ENCODE measurements around the gene FHIT.

Gene FHIT

DNA sequence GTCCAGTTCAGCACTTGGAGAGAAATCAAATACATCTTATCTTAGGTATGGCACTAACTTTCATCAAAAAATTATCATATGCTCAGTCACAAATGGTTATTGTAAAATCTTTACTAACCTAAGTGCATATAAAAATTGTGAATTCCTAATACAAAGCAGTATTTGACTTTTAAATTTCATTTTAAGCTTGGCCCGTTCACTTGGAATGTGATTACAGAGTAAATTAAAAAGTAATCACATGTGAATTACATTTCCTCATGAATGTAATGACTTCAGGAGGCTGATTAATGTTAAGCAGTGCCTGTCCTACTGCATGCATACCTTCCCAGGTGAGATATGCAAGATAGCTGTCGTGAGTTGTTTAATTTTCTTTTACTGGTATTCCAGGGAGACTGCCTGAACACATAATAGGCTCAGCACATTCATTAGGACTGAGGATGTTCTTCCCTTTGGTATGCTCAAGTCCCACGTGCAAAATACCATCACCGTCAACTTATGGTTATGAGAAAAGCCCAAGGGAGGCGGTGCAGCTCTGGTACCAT lies 1053.0 kb downstream of the FHIT start:
- no peak overlapping the region for H3K27ac ChIP-seq (ENCODE audit: low read depth, low read length)

DNA sequence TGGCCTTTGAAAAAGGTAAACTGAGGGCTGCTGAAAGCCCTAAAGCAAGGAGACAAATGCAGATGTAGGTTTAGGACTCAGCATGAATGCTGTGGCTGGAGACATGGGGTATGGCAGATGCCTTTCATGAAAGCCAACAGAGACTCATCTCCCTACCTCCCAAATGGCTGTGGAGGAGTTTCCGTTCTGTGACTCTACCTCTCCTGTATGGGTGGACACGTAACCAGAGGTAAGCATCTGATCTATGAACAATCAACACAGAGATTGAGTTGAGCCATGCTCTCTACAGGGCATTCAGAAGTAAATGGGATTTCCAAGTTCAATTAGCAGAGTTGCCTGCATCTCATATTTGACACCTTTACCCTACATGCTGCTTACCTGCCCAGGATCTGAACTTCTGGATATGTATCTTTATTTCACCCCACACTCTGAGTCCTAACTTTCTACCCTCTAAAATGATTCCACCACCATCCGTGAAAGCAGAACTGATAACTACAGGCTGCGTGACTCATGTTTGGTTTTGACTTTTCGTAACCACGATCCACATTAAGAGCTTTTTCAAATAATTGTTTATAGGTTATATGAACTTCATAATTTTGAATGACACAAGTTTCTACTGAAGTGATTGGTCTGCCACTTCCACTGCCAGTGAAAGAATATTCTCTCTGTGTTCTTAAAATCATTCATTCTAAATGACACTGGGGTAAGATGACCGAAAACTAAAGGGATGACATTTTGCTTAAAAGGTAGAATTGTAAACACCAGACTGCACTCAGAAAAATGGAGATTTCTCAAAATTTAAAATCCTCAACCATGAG lies 1058.7 kb downstream of the FHIT start:
- no peaks in the 10 kb centered on the region for H3K27me3 ChIP-seq (ENCODE audit: control insufficient read depth in 1 of 2, insufficient read depth in 2 of 2, low read length in 2 of 2)
- no peaks in the 10 kb centered on the region for H3K9me3 ChIP-seq (ENCODE audit: control insufficient read depth in 1 of 2, low read length in 2 of 2)
- H3K27ac ChIP-seq (ENCODE audit: low read depth, low read length): no peak overlapping the region
- H3K36me3 ChIP-seq (ENCODE audit: control insufficient read depth in 1 of 2, insufficient read depth in 2 of 2, low read length in 2 of 2): no peaks in the 10 kb centered on the region
- H3K9ac ChIP-seq (ENCODE audit: low read depth in 1 of 2, low read length in 2 of 2): no peak overlapping the region
- no peak overlapping the region for H3K4me3 ChIP-seq (ENCODE audit: low read depth in 1 of 2, low read length in 2 of 2)
- H3K4me1 ChIP-seq (ENCODE audit: control insufficient read depth in 1 of 2, insufficient read depth in 2 of 2, low read length in 2 of 2): no peaks in the 10 kb centered on the region

More for the DNA sequence above, 1053.0 kb downstream of the FHIT start:
- no peaks in the 10 kb centered on the region for H3K9me3 ChIP-seq (ENCODE audit: control insufficient read depth in 1 of 2, low read length in 2 of 2)
- no peaks in the 10 kb centered on the region for H3K36me3 ChIP-seq (ENCODE audit: control insufficient read depth in 1 of 2, insufficient read depth in 2 of 2, low read length in 2 of 2)
- no peaks in the 10 kb centered on the region for H3K4me1 ChIP-seq (ENCODE audit: control insufficient read depth in 1 of 2, insufficient read depth in 2 of 2, low read length in 2 of 2)
- H3K9ac ChIP-seq (ENCODE audit: low read depth in 1 of 2, low read length in 2 of 2): no peak overlapping the region
- H3K4me3 ChIP-seq (ENCODE audit: low read depth in 1 of 2, low read length in 2 of 2): no peak overlapping the region
- H3K27me3 ChIP-seq (ENCODE audit: control insufficient read depth in 1 of 2, insufficient read depth in 2 of 2, low read length in 2 of 2): no peaks in the 10 kb centered on the region

GRCh38 chr3:60190073-60190472 lies 1061.2 kb downstream of the FHIT start:
- H3K36me3 ChIP-seq (ENCODE audit: control insufficient read depth in 1 of 2, insufficient read depth in 2 of 2, low read length in 2 of 2): no peaks in the 10 kb centered on the region
- H3K4me3 ChIP-seq (ENCODE audit: low read depth in 1 of 2, low read length in 2 of 2): no peak overlapping the region
- H3K27me3 ChIP-seq (ENCODE audit: control insufficient read depth in 1 of 2, insufficient read depth in 2 of 2, low read length in 2 of 2): no peaks in the 10 kb centered on the region
- no peak overlapping the region for H3K9ac ChIP-seq (ENCODE audit: low read depth in 1 of 2, low read length in 2 of 2)
- no peak overlapping the region for H3K27ac ChIP-seq (ENCODE audit: low read depth, low read length)
- H3K4me1 ChIP-seq (ENCODE audit: control insufficient read depth in 1 of 2, insufficient read depth in 2 of 2, low read length in 2 of 2): no peaks in the 10 kb centered on the region
- H3K9me3 ChIP-seq (ENCODE audit: control insufficient read depth in 1 of 2, low read length in 2 of 2): no peaks in the 10 kb centered on the region

- H3K4me3 ChIP-seq (ENCODE audit: low read depth in 1 of 2, low read length in 2 of 2): no peak overlapping the region
- no peaks in the 10 kb centered on the region for H3K36me3 ChIP-seq (ENCODE audit: control insufficient read depth in 1 of 2, insufficient read depth in 2 of 2, low read length in 2 of 2)
- no peak overlapping the region for H3K27ac ChIP-seq (ENCODE audit: low read depth, low read length)
- H3K4me1 ChIP-seq (ENCODE audit: control insufficient read depth in 1 of 2, insufficient read depth in 2 of 2, low read length in 2 of 2): no peaks in the 10 kb centered on the region
- no peak overlapping the region for H3K9ac ChIP-seq (ENCODE audit: low read depth in 1 of 2, low read length in 2 of 2)
- no peaks in the 10 kb centered on the region for H3K9me3 ChIP-seq (ENCODE audit: control insufficient read depth in 1 of 2, low read length in 2 of 2)
- H3K27me3 ChIP-seq (ENCODE audit: control insufficient read depth in 1 of 2, insufficient read depth in 2 of 2, low read length in 2 of 2): no peaks in the 10 kb centered on the region
Measured at GRCh38 chr3:60189304-60189703, 1061.9 kb downstream of the FHIT start.

DNA sequence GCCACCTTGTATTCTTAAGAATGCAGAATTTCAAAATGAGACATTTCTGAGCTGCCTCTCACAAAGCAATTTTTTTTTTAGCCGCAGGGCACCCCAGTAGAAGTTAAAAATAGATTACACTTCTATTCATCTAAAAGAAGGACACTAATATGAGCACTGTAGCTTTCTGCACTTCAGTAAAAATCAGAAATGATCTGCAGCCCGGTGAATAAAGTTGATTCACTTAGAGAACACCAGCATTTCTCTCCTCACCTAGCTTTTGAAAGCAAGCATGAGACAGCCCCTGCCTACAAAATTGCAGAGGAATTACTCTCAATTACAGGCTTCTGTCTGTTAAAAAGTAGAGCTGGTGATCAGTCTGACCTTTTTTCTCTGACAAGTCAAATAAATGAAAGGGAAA lies 1062.4 kb downstream of the FHIT start:
- H3K27me3 ChIP-seq (ENCODE audit: control insufficient read depth in 1 of 2, insufficient read depth in 2 of 2, low read length in 2 of 2): no peaks in the 10 kb centered on the region
- H3K9me3 ChIP-seq (ENCODE audit: control insufficient read depth in 1 of 2, low read length in 2 of 2): no peaks in the 10 kb centered on the region
- no peak overlapping the region for H3K27ac ChIP-seq (ENCODE audit: low read depth, low read length)
- no peak overlapping the region for H3K4me3 ChIP-seq (ENCODE audit: low read depth in 1 of 2, low read length in 2 of 2)
- H3K9ac ChIP-seq (ENCODE audit: low read depth in 1 of 2, low read length in 2 of 2): no peak overlapping the region
- H3K36me3 ChIP-seq (ENCODE audit: control insufficient read depth in 1 of 2, insufficient read depth in 2 of 2, low read length in 2 of 2): no peaks in the 10 kb centered on the region
- no peaks in the 10 kb centered on the region for H3K4me1 ChIP-seq (ENCODE audit: control insufficient read depth in 1 of 2, insufficient read depth in 2 of 2, low read length in 2 of 2)

- Histone ChIP-seq H3K36me3 (ENCODE audit: control insufficient read depth in 1 of 2, insufficient read depth in 2 of 2, low read length in 2 of 2) (no peaks in the 10 kb centered on the region), H3K27me3 (ENCODE audit: control insufficient read depth in 1 of 2, insufficient read depth in 2 of 2, low read length in 2 of 2) (no peaks in the 10 kb centered on the region), H3K4me1 (ENCODE audit: control insufficient read depth in 1 of 2, insufficient read depth in 2 of 2, low read length in 2 of 2) (no peaks in the 10 kb centered on the region), H3K9me3 (ENCODE audit: control insufficient read depth in 1 of 2, low read length in 2 of 2) (no peaks in the 10 kb centered on the region), H3K4me3 (ENCODE audit: low read depth in 1 of 2, low read length in 2 of 2) (no peak overlapping the region), H3K27ac (ENCODE audit: low read depth, low read length) (no peak overlapping the region), H3K9ac (ENCODE audit: low read depth in 1 of 2, low read length in 2 of 2) (no peak overlapping the region)
Measured at GRCh38 chr3:60187343-60187742, 1063.9 kb downstream of the FHIT start.

DNA sequence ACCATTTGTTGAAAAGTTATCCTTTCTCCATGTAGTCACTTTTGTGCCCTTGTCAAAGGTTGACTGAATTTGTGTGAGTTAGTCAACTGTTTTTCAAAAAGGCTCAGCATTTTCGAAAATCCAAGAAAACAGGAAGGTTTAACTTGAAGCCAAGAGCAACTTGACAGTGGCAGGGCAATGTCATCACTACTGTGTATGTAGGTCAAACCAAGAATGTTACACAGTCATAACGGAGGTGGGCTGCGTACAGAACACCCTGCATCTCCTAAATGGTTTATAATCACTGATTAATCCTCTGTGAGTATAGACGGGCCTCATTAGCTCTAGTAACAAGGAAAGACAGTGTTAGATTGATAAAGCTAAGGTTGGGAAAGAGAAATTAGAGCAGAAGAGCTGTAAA lies 1064.9 kb downstream of the FHIT start:
- Histone ChIP-seq H3K27me3 (ENCODE audit: control insufficient read depth in 1 of 2, insufficient read depth in 2 of 2, low read length in 2 of 2) (no peaks in the 10 kb centered on the region), H3K4me3 (ENCODE audit: low read depth in 1 of 2, low read length in 2 of 2) (no peak overlapping the region), H3K27ac (ENCODE audit: low read depth, low read length) (no peak overlapping the region), H3K9me3 (ENCODE audit: control insufficient read depth in 1 of 2, low read length in 2 of 2) (no peaks in the 10 kb centered on the region), H3K9ac (ENCODE audit: low read depth in 1 of 2, low read length in 2 of 2) (no peak overlapping the region), H3K4me1 (ENCODE audit: control insufficient read depth in 1 of 2, insufficient read depth in 2 of 2, low read length in 2 of 2) (no peaks in the 10 kb centered on the region), H3K36me3 (ENCODE audit: control insufficient read depth in 1 of 2, insufficient read depth in 2 of 2, low read length in 2 of 2) (no peaks in the 10 kb centered on the region)

DNA sequence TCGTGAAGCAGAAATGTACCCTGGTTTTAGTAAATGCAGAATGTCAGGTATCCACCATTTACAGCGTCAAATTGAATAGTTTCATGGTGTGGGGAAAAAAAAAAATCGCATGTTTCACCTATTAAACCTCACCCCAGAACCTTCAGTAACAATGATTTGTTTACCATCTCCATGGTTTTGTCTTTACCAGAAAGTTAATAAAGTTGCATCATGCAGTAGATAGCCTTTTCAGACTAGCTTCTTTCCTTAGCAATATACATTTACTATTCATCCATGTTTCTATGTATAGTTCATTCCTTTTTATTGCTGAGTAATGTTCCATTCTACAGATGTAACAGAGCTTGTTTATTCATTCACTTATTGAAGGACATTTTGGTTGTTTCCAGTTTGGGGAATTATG lies 1066.1 kb downstream of the FHIT start:
- Histone ChIP-seq H3K36me3 (ENCODE audit: control insufficient read depth in 1 of 2, insufficient read depth in 2 of 2, low read length in 2 of 2) (no peaks in the 10 kb centered on the region), H3K27ac (ENCODE audit: low read depth, low read length) (no peak overlapping the region), H3K4me3 (ENCODE audit: low read depth in 1 of 2, low read length in 2 of 2) (no peak overlapping the region), H3K27me3 (ENCODE audit: control insufficient read depth in 1 of 2, insufficient read depth in 2 of 2, low read length in 2 of 2) (no peaks in the 10 kb centered on the region), H3K4me1 (ENCODE audit: control insufficient read depth in 1 of 2, insufficient read depth in 2 of 2, low read length in 2 of 2) (no peaks in the 10 kb centered on the region), H3K9ac (ENCODE audit: low read depth in 1 of 2, low read length in 2 of 2) (no peak overlapping the region), H3K9me3 (ENCODE audit: control insufficient read depth in 1 of 2, low read length in 2 of 2) (no peaks in the 10 kb centered on the region)

- Histone ChIP-seq H3K4me1 (ENCODE audit: control insufficient read depth in 1 of 2, insufficient read depth in 2 of 2, low read length in 2 of 2) (no peaks in the 10 kb centered on the region), H3K36me3 (ENCODE audit: control insufficient read depth in 1 of 2, insufficient read depth in 2 of 2, low read length in 2 of 2) (no peaks in the 10 kb centered on the region), H3K9ac (ENCODE audit: low read depth in 1 of 2, low read length in 2 of 2) (no peak overlapping the region), H3K9me3 (ENCODE audit: control insufficient read depth in 1 of 2, low read length in 2 of 2) (no peaks in the 10 kb centered on the region), H3K27ac (ENCODE audit: low read depth, low read length) (no peak overlapping the region), H3K4me3 (ENCODE audit: low read depth in 1 of 2, low read length in 2 of 2) (no peak overlapping the region), H3K27me3 (ENCODE audit: control insufficient read depth in 1 of 2, insufficient read depth in 2 of 2, low read length in 2 of 2) (no peaks in the 10 kb centered on the region)
Measured at GRCh38 chr3:60182697-60183096, 1068.6 kb downstream of the FHIT start.

DNA sequence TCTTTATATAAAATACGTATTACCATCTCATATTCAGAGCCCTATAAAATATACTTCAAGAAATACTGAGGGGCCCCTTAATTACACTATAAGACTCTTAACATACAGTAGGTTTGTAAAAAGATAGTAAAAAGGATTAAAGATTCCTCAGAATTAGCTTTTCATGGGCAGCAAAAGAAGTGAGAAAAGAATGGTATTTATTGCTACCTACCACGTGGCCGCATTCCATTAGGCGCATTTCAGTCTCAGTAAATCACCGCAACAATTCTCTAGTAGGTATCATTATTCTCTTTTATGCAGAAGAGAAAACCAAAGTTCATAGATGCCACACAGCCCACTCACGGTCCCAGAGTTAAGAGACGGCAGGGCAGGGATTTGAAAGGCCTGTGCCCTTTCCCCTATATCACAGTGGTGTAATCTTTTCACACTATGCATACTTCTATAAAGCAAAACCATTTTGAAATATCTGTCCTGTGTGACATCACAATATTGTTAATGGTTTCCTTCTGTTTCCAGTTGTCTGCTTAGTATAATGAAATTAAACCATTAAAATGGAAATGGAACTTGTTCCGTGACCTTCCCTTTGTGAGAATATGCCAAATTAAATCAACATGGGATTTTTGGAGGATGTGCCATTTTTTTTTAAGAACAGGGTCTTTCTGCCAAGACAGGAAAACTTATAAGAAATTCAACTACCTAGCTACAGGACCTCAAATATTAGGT lies 1072.2 kb downstream of the FHIT start:
- Histone ChIP-seq H3K27ac (ENCODE audit: low read depth, low read length) (no peak overlapping the region), H3K27me3 (ENCODE audit: control insufficient read depth in 1 of 2, insufficient read depth in 2 of 2, low read length in 2 of 2) (no peaks in the 10 kb centered on the region), H3K4me1 (ENCODE audit: control insufficient read depth in 1 of 2, insufficient read depth in 2 of 2, low read length in 2 of 2) (no peaks in the 10 kb centered on the region), H3K36me3 (ENCODE audit: control insufficient read depth in 1 of 2, insufficient read depth in 2 of 2, low read length in 2 of 2) (no peaks in the 10 kb centered on the region), H3K4me3 (ENCODE audit: low read depth in 1 of 2, low read length in 2 of 2) (no peak overlapping the region), H3K9ac (ENCODE audit: low read depth in 1 of 2, low read length in 2 of 2) (no peak overlapping the region), H3K9me3 (ENCODE audit: control insufficient read depth in 1 of 2, low read length in 2 of 2) (no peaks in the 10 kb centered on the region)

All from duodenal mucosa (tissue), 2 donors.